Measurements from ENCODE around the gene NDFIP1.

GRCh38 chr5:142184988-142185387 is 76.4 kb downstream of the NDFIP1 start:
- TF ChIP-seq, protein P1, sequence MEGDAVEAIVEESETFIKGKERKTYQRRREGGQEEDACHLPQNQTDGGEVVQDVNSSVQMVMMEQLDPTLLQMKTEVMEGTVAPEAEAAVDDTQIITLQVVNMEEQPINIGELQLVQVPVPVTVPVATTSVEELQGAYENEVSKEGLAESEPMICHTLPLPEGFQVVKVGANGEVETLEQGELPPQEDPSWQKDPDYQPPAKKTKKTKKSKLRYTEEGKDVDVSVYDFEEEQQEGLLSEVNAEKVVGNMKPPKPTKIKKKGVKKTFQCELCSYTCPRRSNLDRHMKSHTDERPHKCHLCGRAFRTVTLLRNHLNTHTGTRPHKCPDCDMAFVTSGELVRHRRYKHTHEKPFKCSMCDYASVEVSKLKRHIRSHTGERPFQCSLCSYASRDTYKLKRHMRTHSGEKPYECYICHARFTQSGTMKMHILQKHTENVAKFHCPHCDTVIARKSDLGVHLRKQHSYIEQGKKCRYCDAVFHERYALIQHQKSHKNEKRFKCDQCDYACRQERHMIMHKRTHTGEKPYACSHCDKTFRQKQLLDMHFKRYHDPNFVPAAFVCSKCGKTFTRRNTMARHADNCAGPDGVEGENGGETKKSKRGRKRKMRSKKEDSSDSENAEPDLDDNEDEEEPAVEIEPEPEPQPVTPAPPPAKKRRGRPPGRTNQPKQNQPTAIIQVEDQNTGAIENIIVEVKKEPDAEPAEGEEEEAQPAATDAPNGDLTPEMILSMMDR (IDR thresholded peaks at IDR 0.05): no peak
- TF ChIP-seq POLR2A (IDR thresholded peaks at IDR 0.05): no peak
